ENCODE results near the gene CDK5RAP3.
A peak's percentile ranks its signal among the peaks of the same experiment; 100 is the strongest.

The CDK5RAP3 gene

GRCh38 chr17:47949197-47949759 lies 21.6 kb upstream of the CDK5RAP3 start:
- peak; percentile 86 to 90 for DNase-seq

GRCh38 chr17:47949946-47950345 lies 21.0 kb upstream of the CDK5RAP3 start:
- peak; percentile 50 to 86 for DNase-seq

GRCh38 chr17:47950448-47950847 lies 20.5 kb upstream of the CDK5RAP3 start:
- no peak for DNase-seq

- no peak for DNase-seq
These were observed 18.5 kb upstream of the CDK5RAP3 start for GRCh38 chr17:47952171-47953021.

- no peak for DNase-seq
These were observed 17.0 kb upstream of the CDK5RAP3 start for GRCh38 chr17:47953909-47954308.

GRCh38 chr17:47955497-47956461 lies 15.1 kb upstream of the CDK5RAP3 start:
- DNase-seq, result peak; percentile 47 to 74

- DNase-seq, result peak; percentile 66 to 89
These were observed 13.9 kb upstream of the CDK5RAP3 start for GRCh38 chr17:47956791-47957590.

GRCh38 chr17:47957591-47958490 lies 13.1 kb upstream of the CDK5RAP3 start, which contains the start of gene PRR15L:
TSS of gene PRR15L (minus strand) at chr17:47957883. CDS start at chr17:47953234, 4,649 bp downstream.
- DNase-seq, result peak; percentile 94 to 99

GRCh38 chr17:47959825-47960655 lies 10.9 kb upstream of the CDK5RAP3 start:
- DNase-seq, result peak; percentile 96 to 98

GRCh38 chr17:47961406-47961805 lies 9.5 kb upstream of the CDK5RAP3 start:
- DNase-seq, result no peak

GRCh38 chr17:47962901-47963300 lies 8.0 kb upstream of the CDK5RAP3 start:
- DNase-seq, result no peak

- no peak for DNase-seq
These were observed 6.1 kb upstream of the CDK5RAP3 start for GRCh38 chr17:47964856-47965255.

- no peak for DNase-seq
These were observed 4.8 kb upstream of the CDK5RAP3 start for GRCh38 chr17:47966079-47966519.

GRCh38 chr17:47967607-47968252 lies 3.2 kb upstream of the CDK5RAP3 start:
- no peak for DNase-seq

- DNase-seq, result no peak
These were observed 2.1 kb upstream of the CDK5RAP3 start for GRCh38 chr17:47968836-47969235.

- no peak for DNase-seq
These were observed 786 bp upstream of the CDK5RAP3 start for GRCh38 chr17:47969930-47970724.

- no peak for DNase-seq
These were observed 2.6 kb downstream of the CDK5RAP3 start for GRCh38 chr17:47973541-47973940.

- no peak for DNase-seq
These were observed 4.4 kb downstream of the CDK5RAP3 start for GRCh38 chr17:47975189-47975822.
